HG02588 (cell line): Measurements from ENCODE around the gene ST6GAL1.
"Not testable (repeated sequence)": the region's sequence is repeated elsewhere in the genome, so short reads cannot be mapped to it uniquely, and the experiment has no call there.

Experiments used
- ATAC-seq: cut with Tn5 transposase; IDR thresholded peaks from one replicate; pipeline ENCODE4 v1.9.1; 2021; ENCODE audit warnings: mild to moderate bottlenecking, moderate library complexity; ENCODE audit not compliant: unreplicated experiment

ST6GAL1 gene

GRCh38 chr3:186966406-186966805 lies 36.1 kb downstream of the ST6GAL1 start:
- ATAC-seq, result no peak

DNA sequence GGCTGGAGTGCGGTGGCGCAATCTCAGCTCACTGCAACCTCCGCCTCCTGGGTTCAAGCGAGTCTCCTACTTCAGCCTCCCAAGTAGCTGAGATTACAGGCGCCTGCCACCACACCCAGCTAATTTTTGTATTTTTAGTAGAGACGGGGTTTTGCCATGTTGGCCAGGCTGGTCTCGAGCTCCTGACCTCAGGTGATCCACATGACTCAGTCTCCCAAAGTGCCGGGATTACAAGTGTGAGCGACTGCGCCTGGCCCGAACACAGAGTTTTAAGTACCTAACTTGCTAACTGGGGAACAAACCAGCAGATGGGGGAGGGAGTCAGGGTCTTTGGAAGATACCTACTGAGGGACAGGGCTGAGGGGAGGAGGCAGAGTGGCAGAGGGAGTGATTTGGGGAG lies 36.9 kb downstream of the ST6GAL1 start:
- ATAC-seq, result not testable (repeated sequence)

GRCh38 chr3:186967686-186968085 lies 37.4 kb downstream of the ST6GAL1 start:
- no peak for ATAC-seq

DNA sequence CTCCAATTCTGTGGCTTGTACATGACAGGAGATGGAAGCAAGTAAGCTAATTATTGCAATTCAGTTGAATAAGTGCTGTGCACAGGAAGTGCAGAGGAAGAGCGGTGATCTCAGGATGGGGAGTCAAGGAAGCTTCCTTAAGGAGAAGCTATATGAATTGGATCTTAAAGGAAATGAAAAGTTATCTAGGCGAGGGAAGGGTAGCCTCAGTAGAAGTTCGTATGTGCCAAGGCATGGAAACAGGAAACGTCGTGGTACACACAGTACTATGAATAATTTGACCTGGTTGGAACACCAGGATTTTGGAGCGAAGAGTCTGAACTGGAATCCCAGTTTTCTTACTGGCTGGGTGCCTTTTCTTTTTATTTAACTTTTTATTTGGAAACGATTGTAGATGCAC lies 39.3 kb downstream of the ST6GAL1 start:
- no peak for ATAC-seq

DNA sequence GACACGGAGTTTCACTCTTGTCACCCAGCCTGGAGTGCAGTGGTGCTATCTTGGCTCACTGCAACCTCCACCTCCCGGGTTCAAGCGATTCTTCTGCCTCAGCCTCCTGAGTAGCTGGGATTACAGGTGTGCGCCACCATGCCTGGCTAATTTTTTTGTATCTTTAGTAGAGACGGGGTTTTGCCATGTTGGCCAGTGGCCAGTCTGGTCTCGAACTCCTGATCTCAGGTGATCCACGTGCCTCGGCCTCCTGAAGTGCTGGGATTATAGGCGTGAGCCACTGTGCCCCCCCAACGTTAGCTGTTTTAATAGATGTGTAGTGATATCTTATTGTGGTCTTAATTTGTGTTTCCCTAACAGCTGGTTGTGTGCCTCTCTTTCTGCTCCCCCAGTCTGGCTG lies 40.8 kb downstream of the ST6GAL1 start:
- not testable (repeated sequence) for ATAC-seq

- ATAC-seq, result no peak
Measured at GRCh38 chr3:186971578-186971977, 41.3 kb downstream of the ST6GAL1 start.

- no peak for ATAC-seq
Measured at GRCh38 chr3:186973702-186974101, 43.4 kb downstream of the ST6GAL1 start.

GRCh38 chr3:186974824-186975313 lies 44.5 kb downstream of the ST6GAL1 start:
- no peak for ATAC-seq

DNA sequence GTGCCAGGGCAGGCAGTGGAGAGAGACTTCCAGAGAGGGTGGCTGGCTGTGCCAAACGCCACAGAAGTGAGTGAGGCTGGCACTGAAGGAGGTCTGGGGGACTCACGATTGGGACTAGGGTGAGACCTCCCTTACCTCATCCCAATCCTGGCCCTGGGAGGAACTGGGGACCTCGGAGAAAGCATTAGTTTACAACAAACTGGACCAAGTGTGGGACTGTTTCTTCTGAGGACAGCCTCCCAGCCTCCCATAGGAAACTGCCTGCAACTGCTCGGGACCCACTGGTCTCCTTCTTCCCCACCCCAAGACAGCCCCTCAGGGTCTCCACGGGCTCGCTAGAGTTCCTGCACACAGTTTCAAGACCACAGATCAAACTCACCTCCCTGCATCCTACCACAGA lies 45.4 kb downstream of the ST6GAL1 start:
- no peak for ATAC-seq

DNA sequence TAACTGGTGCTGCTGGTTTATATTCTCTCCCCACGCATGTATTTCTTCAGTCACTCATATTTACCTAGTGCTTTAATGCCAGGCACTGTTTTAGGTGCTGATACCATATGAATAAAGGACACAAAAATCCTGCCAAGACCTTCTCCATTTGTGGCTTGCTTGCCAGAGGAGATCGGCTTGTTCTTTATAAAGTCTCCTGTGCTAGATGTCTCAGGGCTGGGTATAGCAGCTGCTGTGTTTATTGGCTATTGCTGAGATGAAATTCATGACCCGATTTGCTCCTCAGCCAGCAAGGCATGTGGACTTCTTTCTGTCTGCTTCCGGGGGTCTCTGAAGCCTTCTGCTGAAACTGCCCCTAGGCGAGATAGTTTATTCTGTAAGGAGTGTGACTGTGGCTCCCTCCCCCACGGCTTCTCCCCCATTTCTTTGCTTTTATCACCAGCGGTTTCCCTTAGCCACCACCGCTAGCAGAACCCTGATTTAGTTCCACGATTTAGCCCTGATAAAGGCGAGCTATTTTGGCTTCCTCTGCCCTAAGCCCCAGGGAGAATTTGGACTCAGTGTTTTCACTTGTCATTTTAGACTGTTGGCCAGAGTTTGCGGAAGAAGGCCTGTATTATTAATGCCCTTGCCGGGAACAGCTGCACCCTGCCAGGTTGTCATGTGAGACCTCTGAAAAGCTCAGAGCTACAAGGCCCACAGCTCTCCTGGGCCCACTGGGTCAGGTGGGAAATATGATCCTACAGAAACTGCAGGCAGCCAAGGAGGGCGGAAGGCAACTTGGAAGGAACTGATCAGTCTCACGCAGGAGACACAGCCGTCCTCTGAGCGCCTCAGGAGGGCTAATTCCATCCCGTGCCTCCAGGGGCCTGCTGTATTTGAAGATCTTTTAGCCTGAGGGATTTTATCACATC lies 46.8 kb downstream of the ST6GAL1 start:
- no peak for ATAC-seq

GRCh38 chr3:186978712-186979111 lies 48.4 kb downstream of the ST6GAL1 start:
- ATAC-seq, result no peak

- ATAC-seq, result no peak
Measured at GRCh38 chr3:186979852-186980251, 49.5 kb downstream of the ST6GAL1 start.

- ATAC-seq, result no peak
Measured at GRCh38 chr3:186980989-186981388, 50.7 kb downstream of the ST6GAL1 start.

GRCh38 chr3:186983659-186984058 lies 53.3 kb downstream of the ST6GAL1 start:
- no peak for ATAC-seq

DNA sequence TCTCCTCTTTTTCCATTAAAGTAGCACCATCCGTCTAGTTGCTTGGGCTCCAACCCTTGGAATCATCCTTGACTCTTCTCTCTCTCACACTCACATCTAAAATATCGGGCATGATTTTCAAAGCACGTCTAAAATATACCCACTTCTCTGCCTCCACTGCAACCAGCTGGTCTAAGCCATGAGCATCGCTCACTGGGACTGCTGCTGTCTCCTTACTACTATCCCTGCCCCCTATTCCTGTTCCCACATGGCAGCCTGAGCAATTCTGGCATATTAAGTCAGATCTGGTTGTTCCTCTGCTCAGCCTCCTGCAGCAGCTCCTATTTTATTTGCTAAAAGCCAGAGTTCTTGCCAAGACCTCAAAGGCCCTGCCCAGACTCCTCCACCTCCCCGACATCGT lies 53.7 kb downstream of the ST6GAL1 start:
- ATAC-seq, result no peak

GRCh38 chr3:186985661-186986364 lies 55.5 kb downstream of the ST6GAL1 start:
- peak; percentile 41 for ATAC-seq

DNA sequence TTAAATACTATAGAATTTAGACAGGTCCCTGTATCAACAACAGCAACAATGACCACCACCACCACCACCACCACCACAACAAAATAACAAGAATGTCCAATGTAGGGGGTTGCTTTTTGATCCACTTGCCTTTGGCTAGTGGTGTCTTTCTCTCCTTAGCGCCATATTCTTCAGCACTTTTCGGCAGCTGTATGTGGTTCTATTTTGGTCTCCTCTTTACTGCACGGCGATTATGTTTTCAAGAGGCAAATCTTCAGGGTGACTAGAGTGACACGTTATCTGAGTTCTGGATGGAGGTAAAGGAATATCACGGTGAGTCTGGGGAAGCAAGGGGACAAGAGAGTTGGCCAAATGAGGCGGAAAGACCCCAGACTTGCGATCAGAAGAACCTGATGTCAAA lies 56.1 kb downstream of the ST6GAL1 start:
- no peak for ATAC-seq

- ATAC-seq, result no peak
Measured at GRCh38 chr3:186986816-186987215, 56.5 kb downstream of the ST6GAL1 start.

- peak; percentile 76 for ATAC-seq
Measured at GRCh38 chr3:186988806-186989205, 58.5 kb downstream of the ST6GAL1 start.

DNA sequence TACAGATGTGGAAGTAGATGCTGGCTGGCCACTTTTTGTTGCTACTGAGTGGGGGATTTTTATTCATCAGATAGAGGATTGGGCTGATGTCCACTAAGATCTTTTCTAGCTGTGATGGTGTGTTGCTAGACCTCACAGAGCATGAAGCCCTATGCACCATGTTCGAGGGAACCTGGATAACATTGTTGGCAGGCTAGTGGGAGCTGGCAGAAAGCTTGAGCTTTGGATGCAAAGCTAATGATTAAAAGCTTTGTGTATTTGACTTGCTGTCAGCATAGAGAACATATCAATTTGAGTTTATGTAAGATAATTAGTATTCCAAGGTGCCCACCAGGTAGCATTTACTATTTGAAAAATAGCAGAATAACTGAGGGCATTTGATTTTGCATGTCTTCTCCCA lies 59.1 kb downstream of the ST6GAL1 start:
- ATAC-seq, result no peak

GRCh38 chr3:186990277-186990676 lies 60.0 kb downstream of the ST6GAL1 start:
- ATAC-seq, result no peak

- no peak for ATAC-seq
Measured at GRCh38 chr3:186990878-186991308, 60.6 kb downstream of the ST6GAL1 start.
